COLO829 (cell line): ENCODE results near the gene ST3GAL4.

Experiments used
- DNase-seq: peaks from one replicate; pipeline ENCODE4 v3.0.0; 2012; ENCODE audit warnings: low spot score

ST3GAL4 gene

DNA sequence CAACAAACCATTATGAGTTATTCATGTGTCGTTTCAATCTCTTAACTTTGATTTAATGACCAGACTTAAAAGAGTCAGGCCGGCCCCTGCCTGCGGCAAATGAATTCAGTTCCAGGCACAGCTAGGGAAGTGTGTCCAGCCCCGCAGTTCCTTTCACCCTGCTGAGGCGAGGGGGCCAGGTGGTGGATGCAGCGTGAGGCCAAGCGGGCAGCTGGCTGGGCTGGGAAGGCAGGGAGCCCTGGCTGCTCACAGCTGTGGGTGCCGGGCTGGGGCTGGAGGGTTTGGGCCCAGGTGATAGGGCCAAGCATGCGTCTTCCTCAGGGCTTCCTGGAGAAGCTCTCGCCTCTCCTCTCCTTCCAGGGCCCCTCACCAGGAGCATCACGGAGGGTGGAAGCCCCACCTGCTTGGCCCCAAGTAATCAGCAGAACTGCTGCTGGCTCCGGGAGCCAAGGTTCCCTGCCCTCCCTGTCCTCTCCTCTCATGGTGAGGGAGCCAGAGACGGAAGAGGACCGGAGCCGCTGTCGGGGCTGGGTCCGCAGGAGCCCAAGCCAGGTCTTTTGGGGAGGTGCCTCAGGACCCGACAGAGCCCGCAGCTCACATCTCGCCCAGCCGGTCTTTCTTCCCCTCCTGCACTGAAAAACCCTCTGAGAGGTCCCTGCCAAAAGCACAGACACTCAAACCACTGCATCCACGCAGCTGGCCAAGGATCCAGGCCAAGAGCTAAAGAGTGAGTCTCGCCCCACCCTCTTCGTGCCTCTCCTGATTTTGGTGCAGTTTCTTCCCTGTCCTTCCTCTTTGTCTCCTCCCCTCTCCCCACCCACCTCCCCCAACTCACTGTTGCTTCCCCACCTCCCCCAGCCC, 97.0 kb downstream of the ST3GAL4 start:
- DNase-seq = no peak

DNA sequence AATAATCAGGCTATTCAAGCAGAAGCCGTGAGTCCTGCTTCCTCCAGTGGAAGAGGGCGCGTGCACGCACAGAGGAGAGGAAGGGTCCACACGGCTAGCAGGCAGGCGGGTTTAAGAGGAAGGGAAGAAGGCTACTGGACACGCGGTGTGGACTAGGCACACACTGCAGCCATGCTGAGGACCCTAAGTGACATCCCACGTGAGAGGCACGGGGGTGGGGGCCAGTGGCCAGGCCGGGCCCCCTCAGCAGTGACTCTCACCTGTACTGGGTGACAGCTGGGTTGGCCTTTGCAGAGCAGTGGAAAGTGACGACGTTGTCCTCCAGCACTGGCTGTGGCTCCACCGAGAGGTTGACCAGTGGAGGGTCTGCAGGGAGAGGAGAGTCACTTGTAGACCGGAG, 100.6 kb downstream of the ST3GAL4 start:
- DNase-seq = no peak

GRCh38 chr11:126456783-126457542, 101.5 kb downstream of the ST3GAL4 start:
- DNase-seq = no peak

DNA sequence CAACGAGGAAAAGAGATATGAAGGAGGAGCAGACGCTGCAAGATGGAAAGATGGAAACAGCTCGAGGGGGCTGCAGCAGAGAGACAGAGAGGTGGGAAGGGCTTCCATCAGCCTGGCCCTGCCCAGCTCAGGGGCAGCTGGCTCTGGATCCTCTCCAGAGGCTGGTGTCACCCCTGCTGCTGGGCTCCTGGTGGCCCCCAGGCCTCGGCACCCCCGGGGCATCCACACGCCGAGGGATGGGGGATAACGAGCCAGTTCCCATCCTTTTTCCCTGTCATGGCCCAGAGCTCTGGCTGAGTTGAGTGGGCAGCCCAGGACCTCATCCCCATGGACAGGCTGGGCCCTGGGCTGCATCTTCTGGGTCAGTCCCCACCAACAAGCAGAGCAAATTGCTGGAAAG, 102.3 kb downstream of the ST3GAL4 start:
- no peak for DNase-seq

- DNase-seq = no peak
These were observed 104.3 kb downstream of the ST3GAL4 start for GRCh38 chr11:126459691-126460281.

- no peak for DNase-seq
These were observed 105.1 kb downstream of the ST3GAL4 start for GRCh38 chr11:126460417-126461095.

GRCh38 chr11:126461096-126461440, 105.6 kb downstream of the ST3GAL4 start:
- no peak for DNase-seq

- DNase-seq = no peak
These were observed 106.5 kb downstream of the ST3GAL4 start for GRCh38 chr11:126461996-126462395.

- DNase-seq = no peak
These were observed 106.9 kb downstream of the ST3GAL4 start for GRCh38 chr11:126462422-126462821.
